H9 (cell line): ENCODE data around the gene L1TD1. TPM values are rescaled to one million over a fixed set of nuclear protein-coding genes. Genes with fewer than 3 reads are reported as not detected.
A peak's percentile ranks its signal among the peaks of the same experiment; 100 is the strongest.

Source experiments
- DNase-seq: peaks from one replicate; pipeline ENCODE4 v3.0.0-alpha.2; 2017
- H2AFZ ChIP-seq: one replicate; pipeline ENCODE4 v1.6.1; 2013; ENCODE audit warnings: mild to moderate bottlenecking, low read length, control low read depth, moderate library complexity
- H2AK5ac ChIP-seq: 2 replicates; pipeline ENCODE4 v1.6.1; 2013; ENCODE audit warnings: low read length, control low read depth, mixed read lengths; ENCODE audit not compliant: insufficient read length
- H2BK120ac ChIP-seq: one replicate; pipeline ENCODE4 v1.6.1; 2013; ENCODE audit warnings: low read depth, mild to moderate bottlenecking, low read length, control low read depth, inconsistent platforms; ENCODE audit not compliant: poor library complexity, severe bottlenecking
- H2BK12ac ChIP-seq: 2 replicates; pipeline ENCODE4 v1.6.1; 2013; ENCODE audit warnings: low read length, control low read depth, mixed read lengths, low read depth; ENCODE audit not compliant: insufficient read length
- H2BK15ac ChIP-seq: 2 replicates; pipeline ENCODE4 v1.6.1; 2013; ENCODE audit warnings: low read depth, low read length, control low read depth
- H2BK20ac ChIP-seq: one replicate; pipeline ENCODE4 v1.6.1; 2013; ENCODE audit warnings: low read depth, mild to moderate bottlenecking, low read length, control low read depth, inconsistent platforms; ENCODE audit not compliant: poor library complexity, severe bottlenecking
- H2BK5ac ChIP-seq: 2 replicates; pipeline ENCODE4 v1.6.1; 2013; ENCODE audit warnings: low read length, control low read depth, mixed read lengths; ENCODE audit not compliant: insufficient read length
- H3K14ac ChIP-seq: 2 replicates; pipeline ENCODE4 v1.6.1; 2013; ENCODE audit warnings: low read length, control low read depth; ENCODE audit not compliant: insufficient read depth
- H3K18ac ChIP-seq: 2 replicates; pipeline ENCODE4 v1.6.1; 2013; ENCODE audit warnings: low read depth, mild to moderate bottlenecking, mixed read lengths, low read length, control low read depth; ENCODE audit not compliant: insufficient read length
- H3K23ac ChIP-seq: 2 replicates; pipeline ENCODE4 v1.6.1; 2013; ENCODE audit warnings: low read length, control low read depth, mixed read lengths, low read depth; ENCODE audit not compliant: insufficient read length
- H3K23me2 ChIP-seq: 2 replicates; pipeline ENCODE4 v1.6.1; 2013; ENCODE audit warnings: low read depth, mild to moderate bottlenecking, mixed read lengths, low read length, control low read depth; ENCODE audit not compliant: insufficient read length, poor library complexity, severe bottlenecking
- H3K27ac ChIP-seq: 2 replicates; pipeline ENCODE4 v1.5.1; 2013; ENCODE audit warnings: low read length, control low read depth, mixed read lengths, low read depth; ENCODE audit not compliant: insufficient read length
- H3K27me3 ChIP-seq: 2 replicates; pipeline ENCODE4 v1.6.1; 2013; ENCODE audit warnings: low read length, control low read depth, inconsistent platforms; ENCODE audit not compliant: insufficient read depth
- H3K4ac ChIP-seq: 2 replicates; pipeline ENCODE4 v1.6.1; 2013; ENCODE audit warnings: low read depth, mild to moderate bottlenecking, control low read depth, inconsistent platforms, low read length, moderate library complexity
- H3K4me1 ChIP-seq: 2 replicates; pipeline ENCODE4 v1.6.1; 2013; ENCODE audit warnings: low read length, control low read depth, inconsistent platforms; ENCODE audit not compliant: insufficient read depth
- H3K4me2 ChIP-seq: 2 replicates; pipeline ENCODE4 v1.6.1; 2013; ENCODE audit warnings: low read length, control low read depth, mixed read lengths; ENCODE audit not compliant: insufficient read length, insufficient read depth
- H3K56ac ChIP-seq: 2 replicates; pipeline ENCODE4 v1.6.1; 2013; ENCODE audit warnings: low read depth, mild to moderate bottlenecking, mixed read lengths, low read length, control low read depth; ENCODE audit not compliant: insufficient read length
- H3K79me1 ChIP-seq: 2 replicates; pipeline ENCODE4 v1.6.1; 2013; ENCODE audit warnings: low read depth, mild to moderate bottlenecking, moderate library complexity, low read length, control low read depth, inconsistent platforms; ENCODE audit not compliant: insufficient read depth, poor library complexity, severe bottlenecking
- H3K79me2 ChIP-seq: 2 replicates; pipeline ENCODE4 v1.6.1; 2013; ENCODE audit warnings: low read length, control low read depth, inconsistent platforms; ENCODE audit not compliant: insufficient read depth
- H3K9ac ChIP-seq: 2 replicates; pipeline ENCODE4 v1.6.1; 2013; ENCODE audit warnings: low read length, control low read depth, mixed read lengths; ENCODE audit not compliant: insufficient read length; ENCODE audit errors: extremely low read depth
- H3K9me3 ChIP-seq: one replicate; pipeline ENCODE4 v1.6.1; 2013; ENCODE audit warnings: low read depth, low read length, inconsistent platforms; ENCODE audit not compliant: control insufficient read depth
- H3T11ph ChIP-seq: one replicate; pipeline ENCODE4 v1.6.1; 2013; ENCODE audit warnings: mild to moderate bottlenecking, low read length, control low read depth, inconsistent platforms
- H4K20me1 ChIP-seq: one replicate; pipeline ENCODE4 v1.6.1; 2013; ENCODE audit not compliant: control insufficient read depth, insufficient read length, insufficient read depth
- H4K5ac ChIP-seq: 2 replicates; pipeline ENCODE4 v1.6.1; 2013; ENCODE audit warnings: low read depth, mild to moderate bottlenecking, mixed read lengths, low read length, control low read depth; ENCODE audit not compliant: insufficient read length
- H4K8ac ChIP-seq: replicated peaks from 2 replicates; pipeline ENCODE4 v1.6.1; 2013; ENCODE audit warnings: low read length, control low read depth, mixed read lengths, low read depth; ENCODE audit not compliant: insufficient read length
- H4K91ac ChIP-seq: 2 replicates; pipeline ENCODE4 v1.6.1; 2013; ENCODE audit warnings: low read depth, mild to moderate bottlenecking, moderate library complexity, mixed read lengths, low read length, control low read depth; ENCODE audit not compliant: insufficient read length
- H3K27ac Mint-ChIP-seq, 3 experiments: 2 replicates in 2 of 3; 3 replicates in 1 of 3; pipeline ENCODE4 v1.8.0; 2020 to 2021; ENCODE audit warnings: mixed read lengths in 3 of 3, mild to moderate bottlenecking in 1 of 3, moderate library complexity in 1 of 3
- H3K27me3 Mint-ChIP-seq: 2 replicates; pipeline ENCODE4 v1.8.0; 2021; ENCODE audit warnings: low read depth, mild to moderate bottlenecking, moderate library complexity, mixed read lengths
- H3K36me3 Mint-ChIP-seq, 3 experiments: 2 replicates in 2 of 3; 3 replicates in 1 of 3; pipeline ENCODE4 v1.8.0; 2020 to 2021; ENCODE audit warnings: low read depth in 3 of 3, mixed read lengths in 3 of 3; ENCODE audit not compliant: insufficient read depth in 1 of 3
- H3K4me1 Mint-ChIP-seq, 2 experiments: 2 replicates each; pipeline ENCODE4 v1.8.0; 2020; ENCODE audit warnings: mixed read lengths in 2 of 2
- H3K4me3 Mint-ChIP-seq, 2 experiments: 2 replicates in 1 of 2; 3 replicates in 1 of 2; pipeline ENCODE4 v1.8.0; 2020 to 2021; ENCODE audit warnings: mild to moderate bottlenecking in 2 of 2, mixed read lengths in 2 of 2, moderate library complexity in 1 of 2
- H3K9me3 Mint-ChIP-seq, 2 experiments: 2 replicates in 1 of 2; 3 replicates in 1 of 2; pipeline ENCODE4 v1.8.0; 2020; ENCODE audit warnings: mild to moderate bottlenecking in 2 of 2, mixed read lengths in 2 of 2, moderate library complexity in 1 of 2
- CTCF ChIP-seq: fragments of 200-600 bp; sonication (generic); conservative IDR thresholded peaks from 3 replicates; pipeline ENCODE4 v1.8.0; 2021; ENCODE audit warnings: antibody characterized with exemption, mild to moderate bottlenecking
- WGBS: extraction: QIAGEN DNeasy Blood & Tissue Kit; methylation state at CpG from one replicate; pipeline ENCODE4 v1.1.7; 2013; ENCODE audit warnings: missing lambda C conversion rate, low lambda C conversion rate, mixed read lengths; ENCODE audit not compliant: insufficient read length; ENCODE audit errors: extremely low coverage; 5-methylcytosine and 5-hydroxymethylcytosine counted together
- total RNA-seq: library from RNA; stranded (reverse); gene quantifications from 2 replicates; pipeline ENCODE4 v1.2.1, GENCODE V29; 2021

Gene L1TD1
- total RNA-seq, 1 experiment from 2014 or later, result 422 TPM

GRCh38 chr1:62177621-62178020 is 17.0 kb upstream of the L1TD1 start:
- H3K23ac ChIP-seq, result no peak overlapping the region
- no peak overlapping the region for H2BK5ac ChIP-seq
- peaks cover 14% of the 10 kb centered on the region; the same call in 1 of the 2 replicates for H3K4me1 ChIP-seq
- no peak overlapping the region for H3K18ac ChIP-seq
- no peaks in the 10 kb centered on the region for H4K20me1 ChIP-seq
- H3K4me3 Mint-ChIP-seq, result no peak overlapping the region; a peak in 1 of 5 replicates
- no peaks in the 10 kb centered on the region for H3K23me2 ChIP-seq
- H2BK12ac ChIP-seq, result no peak overlapping the region
- no peak overlapping the region for H3K4ac ChIP-seq
- no peak overlapping the region for H2BK15ac ChIP-seq
- H3K9me3 ChIP-seq, result no peaks in the 10 kb centered on the region
- WGBS, result no CpG with 5 or more reads among the region's 1 CpG
- no peak overlapping the region for H2BK20ac ChIP-seq
- H3K79me2 ChIP-seq, result no peaks in the 10 kb centered on the region
- H2AFZ ChIP-seq, result no peak overlapping the region
- H3K9ac ChIP-seq, result no peak overlapping the region
- no peaks in the 10 kb centered on the region for H3K79me1 ChIP-seq
- TF ChIP-seq CTCF, result no peak
- no peak for DNase-seq
- H3K14ac ChIP-seq, result no peak overlapping the region
- H3K27ac ChIP-seq, result no peak overlapping the region
- H3K9me3 Mint-ChIP-seq, result no peaks in the 10 kb centered on the region
- H3K36me3 Mint-ChIP-seq, result no peaks in the 10 kb centered on the region
- H3K27me3 ChIP-seq, result no peaks in the 10 kb centered on the region
- no peak overlapping the region for H2AK5ac ChIP-seq
- H3K4me1 Mint-ChIP-seq, result peaks cover 69 to 74% of the 10 kb centered on the region in 2 experiments
- H3K27ac Mint-ChIP-seq, result peak overlapping the region in 1 of 3 experiments; percentile 96; a peak in 2 of 7 replicates
- H4K5ac ChIP-seq, result no peak overlapping the region
- H3K56ac ChIP-seq, result no peak overlapping the region
- no peak overlapping the region for H4K8ac ChIP-seq
- H3K27me3 Mint-ChIP-seq, result no peaks in the 10 kb centered on the region
- H3K4me2 ChIP-seq, result no peak overlapping the region
- H4K91ac ChIP-seq, result no peak overlapping the region
- H3T11ph ChIP-seq, result no peak overlapping the region
- no peak overlapping the region for H2BK120ac ChIP-seq
